ENCODE data around the gene RAB3A.

DNA sequence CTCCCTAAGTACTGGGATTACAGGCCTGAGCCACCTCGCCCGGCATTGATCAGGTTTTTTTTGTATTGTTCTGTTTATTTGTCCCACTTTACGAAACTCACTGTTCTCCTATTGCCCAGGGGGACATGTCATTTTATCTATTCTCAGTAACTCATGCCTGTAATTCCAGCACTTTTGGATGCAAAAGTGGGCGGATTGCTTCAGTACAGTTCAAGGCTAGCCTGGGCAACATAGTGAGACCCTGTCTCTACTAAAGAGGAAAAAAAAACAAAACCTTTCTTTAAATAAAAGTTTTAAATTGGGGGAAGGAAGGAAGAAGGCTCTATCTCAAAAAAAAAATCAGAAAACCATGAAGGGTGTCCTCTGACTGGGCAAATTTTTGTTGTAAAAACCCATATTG is 13.6 kb downstream of the RAB3A start:
- TF ChIP-seq, protein P1, sequence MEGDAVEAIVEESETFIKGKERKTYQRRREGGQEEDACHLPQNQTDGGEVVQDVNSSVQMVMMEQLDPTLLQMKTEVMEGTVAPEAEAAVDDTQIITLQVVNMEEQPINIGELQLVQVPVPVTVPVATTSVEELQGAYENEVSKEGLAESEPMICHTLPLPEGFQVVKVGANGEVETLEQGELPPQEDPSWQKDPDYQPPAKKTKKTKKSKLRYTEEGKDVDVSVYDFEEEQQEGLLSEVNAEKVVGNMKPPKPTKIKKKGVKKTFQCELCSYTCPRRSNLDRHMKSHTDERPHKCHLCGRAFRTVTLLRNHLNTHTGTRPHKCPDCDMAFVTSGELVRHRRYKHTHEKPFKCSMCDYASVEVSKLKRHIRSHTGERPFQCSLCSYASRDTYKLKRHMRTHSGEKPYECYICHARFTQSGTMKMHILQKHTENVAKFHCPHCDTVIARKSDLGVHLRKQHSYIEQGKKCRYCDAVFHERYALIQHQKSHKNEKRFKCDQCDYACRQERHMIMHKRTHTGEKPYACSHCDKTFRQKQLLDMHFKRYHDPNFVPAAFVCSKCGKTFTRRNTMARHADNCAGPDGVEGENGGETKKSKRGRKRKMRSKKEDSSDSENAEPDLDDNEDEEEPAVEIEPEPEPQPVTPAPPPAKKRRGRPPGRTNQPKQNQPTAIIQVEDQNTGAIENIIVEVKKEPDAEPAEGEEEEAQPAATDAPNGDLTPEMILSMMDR (IDR thresholded peaks at IDR 0.05 in 2 of 3, conservative IDR thresholded peaks at IDR 0.05 in 1 of 3; ENCODE audit: borderline replicate concordance in 1 of 3, insufficient read depth in 1 of 3, low read depth in 2 of 3, low read length in 2 of 3): no peak
- TF ChIP-seq EZH2 (IDR thresholded peaks at IDR 0.05) (no peak), RAD21 (IDR thresholded peaks at IDR 0.05; ENCODE audit: low read depth) (no peak), POLR2AphosphoS5 (IDR thresholded peaks at IDR 0.05; ENCODE audit: low read depth, low read length) (no peak), POLR2A (IDR thresholded peaks at IDR 0.05; ENCODE audit: borderline replicate concordance, extremely low read depth, insufficient read depth, insufficient read length) (no peak)
- TF ChIP-seq, protein P2, sequence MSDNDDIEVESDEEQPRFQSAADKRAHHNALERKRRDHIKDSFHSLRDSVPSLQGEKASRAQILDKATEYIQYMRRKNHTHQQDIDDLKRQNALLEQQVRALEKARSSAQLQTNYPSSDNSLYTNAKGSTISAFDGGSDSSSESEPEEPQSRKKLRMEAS (IDR thresholded peaks at IDR 0.05): no peak
